Activated CD8-positive, alpha-beta T cell treated with anti-CD3 and anti-CD28 coated beads for 36 hours (primary cell): ENCODE measurements around the gene ZNF280C. TPM values are rescaled to one million over a fixed set of nuclear protein-coding genes. Genes with fewer than 3 reads are reported as not detected.

ENCODE experiments used
- ATAC-seq: fragments of 200-7000 bp; cut with Tn5 transposase; one replicate; pipeline ENCODE4 v1.10.0; 2021; ENCODE audit warnings: mild to moderate bottlenecking, moderate library complexity
- CTCF ChIA-PET: fragments of 350-600 bp; sonication (Branson Sonifier 250); formaldehyde crosslinking; loops from one replicate; lab custom pipeline; 2021; ENCODE audit warnings: antibody characterized with exemption; lab: Charles Lee
- POLR2A ChIA-PET: fragments of 350-600 bp; sonication (Branson Sonifier 250); formaldehyde crosslinking; loops from one replicate; lab custom pipeline; 2021; ENCODE audit warnings: antibody characterized with exemption; lab: Charles Lee
- DNase-seq: peaks from one replicate; pipeline ENCODE4 v3.0.0-alpha.2; 2020
- H3K27ac Mint-ChIP-seq: one replicate; pipeline ENCODE4 v1.8.0; 2021; ENCODE audit warnings: mild to moderate bottlenecking, mixed read lengths
- H3K27me3 Mint-ChIP-seq: one replicate; pipeline ENCODE4 v1.8.0; 2021; ENCODE audit warnings: mixed read lengths
- H3K36me3 Mint-ChIP-seq: one replicate; pipeline ENCODE4 v1.8.0; 2021; ENCODE audit warnings: low read depth, mixed read lengths
- H3K4me1 Mint-ChIP-seq: one replicate; pipeline ENCODE4 v1.8.0; 2021; ENCODE audit warnings: low read depth, mixed read lengths
- H3K4me3 Mint-ChIP-seq: one replicate; pipeline ENCODE4 v1.8.0; 2021; ENCODE audit warnings: mild to moderate bottlenecking, moderate library complexity, mixed read lengths
- H3K9me3 Mint-ChIP-seq: one replicate; pipeline ENCODE4 v1.8.0; 2021; ENCODE audit warnings: mixed read lengths
- intact Hi-C: fragments of 100-400 bp; cut with micrococcal nuclease; formaldehyde crosslinking; loops from one replicate; pipeline ENCODE4 v1.10.0; 2022
- total RNA-seq, 2 experiments: library from RNA; stranded (reverse); gene quantifications; one replicate each; pipeline ENCODE4 v1.2.3, GENCODE V29; 2021
- TF ChIP-seq, protein P1 (sequence below): fragments of 200-600 bp; IDR thresholded peaks from one replicate; pipeline ENCODE4 v1.8.0; 2022; ENCODE audit warnings: antibody characterized with exemption, mild to moderate bottlenecking

Gene ZNF280C
- total RNA-seq, 2 experiments from 2014 or later, result 5.4 to 5.8 TPM

DNA sequence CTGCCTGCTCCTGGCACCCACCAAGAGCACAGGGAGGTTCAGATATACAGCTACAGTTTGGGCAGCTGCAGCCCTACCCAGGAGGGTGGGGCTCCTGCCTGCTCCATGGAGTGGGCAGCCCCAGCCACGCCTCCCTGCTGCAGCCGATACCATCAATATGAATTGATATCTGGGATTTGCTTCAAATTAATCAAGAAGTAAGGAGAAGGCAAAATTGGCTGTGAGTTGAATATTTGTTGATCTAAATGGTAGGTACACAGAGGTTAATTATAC lies 31.2 kb upstream of the ZNF280C start:
- no peak for DNase-seq
- POLR2A ChIA-PET, result no interaction called here
- no peaks in the 10 kb centered on the region for H3K27me3 Mint-ChIP-seq
- TF ChIP-seq, protein P1, sequence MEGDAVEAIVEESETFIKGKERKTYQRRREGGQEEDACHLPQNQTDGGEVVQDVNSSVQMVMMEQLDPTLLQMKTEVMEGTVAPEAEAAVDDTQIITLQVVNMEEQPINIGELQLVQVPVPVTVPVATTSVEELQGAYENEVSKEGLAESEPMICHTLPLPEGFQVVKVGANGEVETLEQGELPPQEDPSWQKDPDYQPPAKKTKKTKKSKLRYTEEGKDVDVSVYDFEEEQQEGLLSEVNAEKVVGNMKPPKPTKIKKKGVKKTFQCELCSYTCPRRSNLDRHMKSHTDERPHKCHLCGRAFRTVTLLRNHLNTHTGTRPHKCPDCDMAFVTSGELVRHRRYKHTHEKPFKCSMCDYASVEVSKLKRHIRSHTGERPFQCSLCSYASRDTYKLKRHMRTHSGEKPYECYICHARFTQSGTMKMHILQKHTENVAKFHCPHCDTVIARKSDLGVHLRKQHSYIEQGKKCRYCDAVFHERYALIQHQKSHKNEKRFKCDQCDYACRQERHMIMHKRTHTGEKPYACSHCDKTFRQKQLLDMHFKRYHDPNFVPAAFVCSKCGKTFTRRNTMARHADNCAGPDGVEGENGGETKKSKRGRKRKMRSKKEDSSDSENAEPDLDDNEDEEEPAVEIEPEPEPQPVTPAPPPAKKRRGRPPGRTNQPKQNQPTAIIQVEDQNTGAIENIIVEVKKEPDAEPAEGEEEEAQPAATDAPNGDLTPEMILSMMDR, result no peak
- no peak overlapping the region for H3K27ac Mint-ChIP-seq
- no peaks in the 10 kb centered on the region for H3K4me1 Mint-ChIP-seq
- no peaks in the 10 kb centered on the region for H3K9me3 Mint-ChIP-seq
- intact Hi-C loops, result no loop called here
- no peak for ATAC-seq
- CTCF ChIA-PET, result no interaction called here
- no peak overlapping the region for H3K4me3 Mint-ChIP-seq
- H3K36me3 Mint-ChIP-seq, result no peaks in the 10 kb centered on the region

DNA sequence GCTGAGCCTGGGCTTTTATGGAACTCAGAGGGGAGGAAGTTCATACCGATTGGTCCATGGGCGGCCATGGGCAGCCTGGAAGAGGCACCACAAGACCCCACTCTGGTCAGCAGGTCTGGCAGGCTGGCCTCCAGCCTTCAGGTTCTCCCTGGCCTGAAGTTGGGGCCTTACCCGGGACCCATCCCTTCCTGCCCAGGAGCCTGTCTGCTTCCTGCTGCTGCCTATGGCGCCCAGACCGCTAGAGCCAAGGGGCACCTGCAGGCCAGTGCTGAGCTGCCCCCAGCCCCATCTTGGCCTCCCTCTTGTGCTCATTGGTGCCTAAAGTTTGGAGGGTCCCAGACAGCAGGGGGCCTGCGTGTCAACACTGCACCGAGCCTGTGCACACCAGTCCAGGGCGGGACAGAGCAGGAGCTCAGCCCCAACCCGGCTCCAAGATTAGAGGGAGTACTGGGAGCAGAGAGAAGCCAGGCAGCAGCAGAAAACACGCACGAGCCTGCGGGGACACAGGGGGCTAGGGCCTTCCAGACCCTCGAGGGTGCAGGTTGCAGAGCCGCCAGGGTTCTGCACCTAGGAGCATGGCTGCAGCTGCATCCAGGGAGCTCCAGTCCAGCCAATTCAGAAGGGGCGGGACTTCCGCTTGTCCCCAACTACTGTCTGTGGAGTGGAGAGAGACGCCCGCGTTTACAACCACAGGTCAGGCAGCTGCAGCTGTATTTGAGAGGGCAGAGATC lies 30.7 kb upstream of the ZNF280C start:
- intact Hi-C loops, result no loop called here
- H3K27me3 Mint-ChIP-seq, result no peaks in the 10 kb centered on the region
- H3K36me3 Mint-ChIP-seq, result no peaks in the 10 kb centered on the region
- H3K27ac Mint-ChIP-seq, result no peak overlapping the region
- no peaks in the 10 kb centered on the region for H3K9me3 Mint-ChIP-seq
- TF ChIP-seq, protein P1, result no peak
- ATAC-seq, result no peak
- DNase-seq, result no peak
- no peak overlapping the region for H3K4me3 Mint-ChIP-seq
- ChIA-PET POLR2A (no interaction called here), CTCF (no interaction called here)
- H3K4me1 Mint-ChIP-seq, result no peaks in the 10 kb centered on the region

DNA sequence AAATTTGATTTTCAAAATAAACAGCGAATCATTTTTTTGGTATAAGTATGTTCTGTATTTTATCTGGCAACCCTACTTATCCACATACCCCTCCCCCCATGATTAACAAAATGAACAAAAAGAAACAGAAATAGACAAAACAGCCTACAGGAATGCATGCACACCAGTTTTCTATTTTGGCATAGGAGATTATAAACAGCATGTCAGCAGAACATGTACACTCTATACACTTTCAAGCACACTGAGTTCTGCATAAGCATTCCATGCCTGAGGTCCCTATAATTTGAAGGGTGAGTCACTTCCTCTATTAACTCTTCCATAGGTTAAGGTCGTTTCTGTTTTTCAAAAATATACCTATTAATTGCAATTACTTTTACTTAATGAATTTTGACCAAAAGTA lies 28.0 kb upstream of the ZNF280C start:
- intact Hi-C loops, result no loop called here
- ChIA-PET CTCF (no interaction called here), POLR2A (no interaction called here)
- Mint-ChIP-seq H3K36me3 (no peaks in the 10 kb centered on the region), H3K9me3 (no peaks in the 10 kb centered on the region), H3K27me3 (no peaks in the 10 kb centered on the region), H3K4me3 (no peak overlapping the region), H3K4me1 (no peaks in the 10 kb centered on the region), H3K27ac (no peak overlapping the region)
- ATAC-seq (no peak), DNase-seq (no peak)
- TF ChIP-seq, protein P1, result no peak

DNA sequence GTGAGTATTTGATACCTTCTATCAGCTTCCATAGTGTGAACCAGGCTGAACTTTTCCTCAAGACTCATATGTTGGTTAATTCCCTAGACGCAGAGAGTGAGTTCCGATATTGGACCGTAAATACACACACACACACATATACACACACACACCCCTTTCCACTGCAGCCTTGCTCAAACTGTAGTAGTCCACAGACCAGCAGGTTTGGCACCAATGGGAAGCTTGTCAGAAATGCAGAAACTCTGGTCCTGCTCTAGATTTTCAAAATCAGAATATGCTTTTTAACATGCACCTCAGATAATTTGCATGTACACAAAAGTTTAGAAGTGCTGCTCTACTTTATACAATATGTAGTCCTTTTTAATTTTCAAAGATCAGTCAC lies 27.6 kb upstream of the ZNF280C start:
- no peaks in the 10 kb centered on the region for H3K4me1 Mint-ChIP-seq
- ATAC-seq (no peak), DNase-seq (no peak)
- H3K4me3 Mint-ChIP-seq, result no peak overlapping the region
- no peak overlapping the region for H3K27ac Mint-ChIP-seq
- H3K36me3 Mint-ChIP-seq, result no peaks in the 10 kb centered on the region
- intact Hi-C loops, result no loop called here
- no peaks in the 10 kb centered on the region for H3K27me3 Mint-ChIP-seq
- TF ChIP-seq, protein P1, result no peak
- ChIA-PET POLR2A (no interaction called here), CTCF (no interaction called here)
- H3K9me3 Mint-ChIP-seq, result no peaks in the 10 kb centered on the region

DNA sequence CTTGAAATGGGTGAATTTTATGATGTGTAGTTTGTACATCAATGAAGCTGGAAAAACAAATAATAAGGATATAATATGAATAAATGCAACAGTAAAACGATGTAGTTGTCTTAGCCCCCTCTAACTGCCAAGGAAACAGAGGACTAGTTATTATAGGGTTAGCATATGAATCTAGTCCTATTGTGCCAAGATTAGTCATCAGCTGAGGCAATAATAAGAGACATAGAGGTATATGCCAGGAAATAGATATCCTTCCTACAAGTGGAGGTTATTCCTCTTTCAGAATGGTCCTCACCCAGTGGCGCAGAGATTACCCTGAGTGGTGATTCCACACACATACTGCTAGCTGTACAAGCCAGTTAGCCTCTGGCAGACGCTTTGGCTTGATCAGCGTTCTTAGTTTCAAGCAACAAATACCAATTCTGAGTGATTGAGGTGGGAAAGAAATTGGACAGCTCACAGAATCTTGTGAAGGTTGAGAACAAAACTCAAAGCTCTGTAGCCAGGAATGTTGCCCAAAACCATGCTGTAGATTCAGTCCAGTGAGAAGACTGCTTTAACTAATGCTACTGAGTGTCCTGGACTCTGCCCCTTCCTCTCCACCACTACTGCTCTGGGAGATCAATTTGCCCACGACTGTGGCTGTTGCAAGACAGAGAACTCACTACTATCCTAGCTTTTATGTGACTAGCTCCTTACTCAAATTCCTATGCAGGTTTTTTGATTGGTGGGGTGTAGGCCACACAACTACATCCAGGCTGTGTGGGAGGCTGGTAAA lies 27.0 kb upstream of the ZNF280C start:
- H3K4me1 Mint-ChIP-seq, result no peaks in the 10 kb centered on the region
- no peak overlapping the region for H3K4me3 Mint-ChIP-seq
- intact Hi-C loops, result no loop called here
- ChIA-PET POLR2A (no interaction called here), CTCF (interaction anchor here (0.7 kb wide), 1 partner anchor 500 kb away, joined by 3 read pairs; no protein-coding TSS in a partner anchor)
- DNase-seq, result no peak
- H3K36me3 Mint-ChIP-seq, result no peaks in the 10 kb centered on the region
- TF ChIP-seq, protein P1, result no peak
- H3K27me3 Mint-ChIP-seq, result no peaks in the 10 kb centered on the region
- no peak for ATAC-seq
- H3K9me3 Mint-ChIP-seq, result no peaks in the 10 kb centered on the region
- H3K27ac Mint-ChIP-seq, result no peak overlapping the region
